ENCODE data around the gene TRAPPC4.
A peak's percentile ranks its signal among the peaks of the same experiment; 100 is the strongest.

Gene TRAPPC4

GRCh38 chr11:119067371-119068222 is 49.0 kb downstream of the TRAPPC4 start, which contains the start of gene VPS11:
TSS of gene VPS11 (plus strand) at chr11:119067818. CDS start at chr11:119067824, 6 bp downstream.
- DNase-seq (ENCODE audit: low read depth in 2 of 2) = peak; percentile 93 to 96

All from stimulated activated CD8-positive, alpha-beta memory T cell treated with anti-CD3 and anti-CD28 coated beads, Interleukin-15, amount 100 ng/mL, for 4 hours (primary cell).